B cell (primary cell): ENCODE results near the gene OTUB2.

Experiments used
- CTCF ChIP-seq: fragments of 200-600 bp; IDR thresholded peaks from one replicate; pipeline ENCODE4 v1.8.0; 2022; ENCODE audit warnings: antibody characterized with exemption, mild to moderate bottlenecking
- EZH2 ChIP-seq: IDR thresholded peaks from 2 replicates; pipeline ENCODE4 v1.6.1; 2012; ENCODE audit warnings: borderline replicate concordance, low read depth, mild to moderate bottlenecking, moderate library complexity, low read length; ENCODE audit not compliant: insufficient read depth, poor library complexity, severe bottlenecking

GRCh38 chr14:94088516-94088915 lies 62.4 kb downstream of the OTUB2 start:
- no peak for TF ChIP-seq CTCF
- no peak for TF ChIP-seq EZH2
